ENCODE results near the gene ZNF662. TPM values are rescaled to one million over a fixed set of nuclear protein-coding genes. Genes with fewer than 3 reads are reported as not detected.

Gene ZNF662
- total RNA-seq, 1 donor from 2014 or later: 2.7 TPM

GRCh38 chr3:42936157-42936981 lies 30.4 kb downstream of the ZNF662 start:
- intact Hi-C loops (cut with micrococcal nuclease): no loop called here
- DNase-seq: peak; percentile 32
- Histone ChIP-seq H3K9me3 (replicated peaks) (no peaks in the 10 kb centered on the region), H3K27ac (replicated peaks) (no peak overlapping the region), H3K36me3 (no peaks in the 10 kb centered on the region), H3K4me1 (peaks cover 5% of the 10 kb centered on the region), H3K27me3 (ENCODE audit: low read depth) (peaks cover 18% of the 10 kb centered on the region), H3K4me3 (peak overlapping the region; percentile 61)
- TF ChIP-seq CTCF (IDR thresholded peaks at IDR 0.05; ENCODE audit: borderline replicate concordance): no peak

GRCh38 chr3:42937334-42937733 lies 31.4 kb downstream of the ZNF662 start:
- Histone ChIP-seq H3K27ac (replicated peaks) (no peak overlapping the region), H3K4me3 (no peak overlapping the region), H3K9me3 (replicated peaks) (no peaks in the 10 kb centered on the region), H3K4me1 (peaks cover 5% of the 10 kb centered on the region), H3K27me3 (ENCODE audit: low read depth) (peaks cover 18% of the 10 kb centered on the region), H3K36me3 (no peaks in the 10 kb centered on the region)
- no peak for DNase-seq
- TF ChIP-seq CTCF (IDR thresholded peaks at IDR 0.05; ENCODE audit: borderline replicate concordance): no peak
- intact Hi-C loops (cut with micrococcal nuclease): no loop called here

- Histone ChIP-seq H3K27me3 (ENCODE audit: low read depth) (no peaks in the 10 kb centered on the region), H3K9me3 (replicated peaks) (no peaks in the 10 kb centered on the region), H3K36me3 (peaks cover 6% of the 10 kb centered on the region), H3K4me3 (no peak overlapping the region), H3K4me1 (no peaks in the 10 kb centered on the region), H3K27ac (replicated peaks) (no peak overlapping the region)
- intact Hi-C loops (cut with micrococcal nuclease): no loop called here
- no peak for TF ChIP-seq CTCF (IDR thresholded peaks at IDR 0.05; ENCODE audit: borderline replicate concordance)
- no peak for DNase-seq
These were observed 36.8 kb downstream of the ZNF662 start for GRCh38 chr3:42942693-42943092.

- Histone ChIP-seq H3K27me3 (ENCODE audit: low read depth) (no peaks in the 10 kb centered on the region), H3K9me3 (replicated peaks) (no peaks in the 10 kb centered on the region), H3K4me1 (no peaks in the 10 kb centered on the region), H3K27ac (replicated peaks) (no peak overlapping the region), H3K4me3 (no peak overlapping the region), H3K36me3 (peaks cover 6% of the 10 kb centered on the region)
- DNase-seq: no peak
- TF ChIP-seq CTCF (IDR thresholded peaks at IDR 0.05; ENCODE audit: borderline replicate concordance): no peak
- intact Hi-C loops (cut with micrococcal nuclease): no loop called here
These were observed 40.1 kb downstream of the ZNF662 start for GRCh38 chr3:42946050-42946449.

- no peak overlapping the region for H3K4me3 ChIP-seq
- H3K27ac ChIP-seq (replicated peaks): no peak overlapping the region
- no peaks in the 10 kb centered on the region for H3K36me3 ChIP-seq
- intact Hi-C loops (cut with micrococcal nuclease): no loop called here
- no peaks in the 10 kb centered on the region for H3K9me3 ChIP-seq (replicated peaks)
- H3K4me1 ChIP-seq: no peaks in the 10 kb centered on the region
- TF ChIP-seq CTCF (IDR thresholded peaks at IDR 0.05; ENCODE audit: borderline replicate concordance): no peak
- no peaks in the 10 kb centered on the region for H3K27me3 ChIP-seq (ENCODE audit: low read depth)
- no peak for DNase-seq
These were observed 51.6 kb downstream of the ZNF662 start for GRCh38 chr3:42957573-42957972.
